ENCODE measurements around the gene GGN.

DNA sequence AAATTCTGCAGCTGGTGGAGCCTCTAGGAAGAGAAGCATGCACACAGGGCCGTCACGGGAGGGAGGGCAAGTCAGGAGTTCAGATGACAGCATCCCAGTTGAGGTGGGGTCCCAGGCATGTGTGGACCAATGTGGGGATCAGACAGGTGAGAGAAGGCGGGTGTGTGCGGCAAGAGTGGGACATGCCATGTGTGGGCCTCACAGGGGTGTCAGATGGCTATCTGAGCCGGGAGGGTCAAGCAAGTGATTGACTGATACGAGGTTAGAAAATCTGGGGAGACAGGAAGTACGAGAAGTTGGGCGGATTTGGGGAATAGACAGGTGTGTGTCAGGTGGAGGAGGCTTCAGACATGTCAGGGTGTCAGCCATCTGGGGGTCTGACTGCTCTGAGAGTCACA lies 29.3 kb upstream of the GGN start:
- TF ChIP-seq EZH2phosphoT487 (IDR thresholded peaks at IDR 0.05; ENCODE audit: low read depth, severe bottlenecking, unreplicated experiment), result no peak
- no peak for TF ChIP-seq CTCF (IDR thresholded peaks at IDR 0.05; ENCODE audit: poor library complexity)

Data from hepatocyte (in vitro differentiated cells).